Stimulated activated CD8-positive, alpha-beta memory T cell treated with anti-CD3 and anti-CD28 coated beads, Interleukin-2, amount 100 ng/mL, for 48 hours (primary cell): ENCODE measurements around the gene RAET1L.
"Not testable (repeated sequence)": the region's sequence is repeated elsewhere in the genome, so short reads cannot be mapped to it uniquely, and the experiment has no call there.

ENCODE experiments used
- DNase-seq, 2 donors: peaks; one replicate each; pipeline ENCODE4 v3.0.0-alpha.2; 2020; ENCODE audit warnings: low read depth in 2 of 2

RAET1L gene

DNA sequence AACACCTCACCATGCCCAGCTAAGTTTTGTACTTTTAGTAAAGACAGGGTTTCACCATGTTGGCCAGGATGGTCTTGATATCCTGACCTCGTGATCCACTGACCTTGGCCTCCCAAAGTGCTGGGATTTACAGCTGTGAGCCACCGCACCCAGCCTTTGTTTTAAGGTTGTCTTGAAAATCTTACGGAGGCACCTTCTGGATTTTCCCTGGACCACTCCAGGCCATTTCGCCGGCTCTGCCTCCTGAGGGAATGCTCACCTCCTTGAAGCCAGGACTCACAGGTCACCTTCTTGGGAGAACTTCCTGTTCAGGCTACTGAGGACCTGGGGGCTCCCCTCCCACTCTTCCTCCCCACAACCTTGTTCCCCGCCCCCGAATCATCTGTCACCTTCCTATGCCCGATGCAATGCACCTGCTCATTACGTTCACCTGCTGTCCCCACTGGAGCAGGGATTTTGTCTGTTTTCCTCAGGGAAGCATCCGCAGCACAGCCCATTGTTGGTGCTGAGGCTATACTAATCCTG, 19.4 kb upstream of the RAET1L start:
- DNase-seq = no peak

- DNase-seq = no peak
Observed at GRCh38 chr6:150043501-150044412, 18.4 kb upstream of the RAET1L start.

DNA sequence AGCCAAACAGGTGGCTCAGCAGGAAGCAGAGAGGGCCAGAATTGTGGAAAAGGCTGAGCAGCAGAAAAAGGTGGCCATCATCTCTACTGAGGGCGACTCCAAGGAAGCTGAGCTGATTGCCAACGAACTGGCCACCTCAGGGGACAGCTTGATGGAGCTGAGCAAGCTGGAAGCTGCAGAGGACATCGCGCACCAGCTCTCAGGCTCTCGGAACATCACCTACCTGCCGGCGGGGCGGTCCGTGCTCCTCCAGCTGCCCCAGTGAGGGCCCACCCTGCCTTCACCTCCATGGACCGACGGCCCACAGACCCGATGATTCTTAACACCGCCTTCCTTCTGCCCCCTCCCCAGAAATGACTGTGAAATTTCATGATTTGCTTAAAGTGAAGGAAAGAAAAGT, 17.8 kb upstream of the RAET1L start:
- no peak for DNase-seq

DNA sequence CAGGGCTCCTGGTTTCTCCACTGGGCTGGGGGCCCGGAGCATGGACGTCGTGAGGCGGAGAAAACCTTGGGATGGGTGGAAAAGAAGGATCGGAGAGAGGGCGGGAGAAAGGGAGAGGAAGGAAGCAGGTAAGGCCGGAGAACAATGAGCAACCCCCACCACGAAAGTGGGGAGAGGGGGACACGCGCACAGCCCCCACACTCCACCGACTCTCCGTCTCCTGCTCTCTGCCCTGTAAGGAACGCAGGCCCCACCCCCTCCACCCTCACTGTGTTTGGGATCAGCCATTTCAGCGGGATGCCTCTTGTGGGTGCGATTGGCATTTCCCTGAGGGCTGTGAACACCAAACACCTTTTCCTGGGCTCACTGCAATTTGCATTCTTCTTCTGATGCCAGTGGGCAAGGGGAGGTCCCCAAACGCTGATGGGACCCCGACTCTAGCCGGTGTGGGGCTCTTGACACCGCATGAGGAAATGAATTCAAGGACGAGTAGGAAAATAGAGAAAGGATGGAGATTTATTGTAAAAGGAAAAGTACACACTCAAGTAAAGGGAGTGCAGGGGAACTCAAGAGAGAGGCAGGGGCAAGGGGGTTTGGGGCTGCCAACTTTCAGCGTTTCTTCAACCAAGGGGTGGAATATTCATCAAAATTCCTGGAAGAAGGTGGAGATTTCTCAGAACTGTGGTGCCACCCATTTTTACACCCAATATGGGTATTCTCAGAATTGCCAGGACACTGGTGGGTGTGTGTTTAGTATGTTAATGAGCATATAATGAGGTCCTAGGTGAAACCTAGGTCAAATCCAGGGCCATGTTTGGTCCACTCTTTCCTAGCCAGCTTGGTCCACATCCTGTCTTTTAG, 13.1 kb upstream of the RAET1L start:
- DNase-seq = no peak

GRCh38 chr6:150037526-150038201, 12.3 kb upstream of the RAET1L start:
- no peak for DNase-seq

DNA sequence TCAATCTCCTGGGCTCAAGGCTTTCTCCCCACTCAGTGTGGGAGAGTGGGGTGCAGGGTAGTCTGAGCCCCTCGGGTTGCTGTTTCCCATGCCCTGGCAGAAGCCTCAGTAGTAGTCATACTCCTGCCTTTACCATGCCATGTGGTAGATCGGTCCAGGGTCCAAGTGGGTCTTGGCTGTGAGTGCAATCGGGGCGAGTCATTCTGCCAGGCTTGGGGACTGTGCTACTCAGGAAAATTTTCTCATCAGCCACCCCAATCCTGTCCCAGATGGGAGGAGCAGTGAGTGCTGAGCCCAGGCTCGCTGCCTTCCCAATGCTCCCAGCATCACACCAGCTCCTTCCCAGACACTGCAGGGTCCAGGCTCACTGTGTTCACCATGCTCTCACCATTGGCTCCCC, 10.7 kb upstream of the RAET1L start:
- DNase-seq = no peak

DNA sequence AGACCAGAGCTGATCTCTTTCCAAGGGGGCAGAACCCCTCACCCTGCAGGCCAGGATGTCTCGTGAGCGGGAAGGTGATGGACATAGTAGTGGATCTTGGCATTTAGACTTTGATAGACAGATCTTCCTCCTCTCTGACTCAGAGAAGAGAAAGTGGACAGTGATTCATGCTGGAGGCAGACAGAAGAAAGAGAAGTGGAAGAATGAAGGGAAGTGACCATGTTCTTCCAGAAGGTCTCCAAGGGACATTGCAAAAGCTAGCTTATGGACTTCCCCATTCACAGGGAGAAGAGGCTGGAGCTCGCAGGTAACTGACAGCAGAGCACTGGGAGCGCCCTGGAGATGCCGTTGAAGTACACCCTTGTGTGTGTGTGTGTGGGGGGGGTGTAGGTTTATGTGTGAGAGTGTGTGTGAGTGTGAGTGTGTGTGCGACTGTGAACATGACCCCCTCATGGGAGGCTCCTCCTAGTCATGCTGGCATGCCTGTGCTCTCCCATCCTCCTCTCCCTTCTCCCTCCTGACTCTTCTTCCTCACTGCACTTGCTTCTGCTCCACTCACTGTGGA, 8.0 kb upstream of the RAET1L start:
- DNase-seq = no peak

DNA sequence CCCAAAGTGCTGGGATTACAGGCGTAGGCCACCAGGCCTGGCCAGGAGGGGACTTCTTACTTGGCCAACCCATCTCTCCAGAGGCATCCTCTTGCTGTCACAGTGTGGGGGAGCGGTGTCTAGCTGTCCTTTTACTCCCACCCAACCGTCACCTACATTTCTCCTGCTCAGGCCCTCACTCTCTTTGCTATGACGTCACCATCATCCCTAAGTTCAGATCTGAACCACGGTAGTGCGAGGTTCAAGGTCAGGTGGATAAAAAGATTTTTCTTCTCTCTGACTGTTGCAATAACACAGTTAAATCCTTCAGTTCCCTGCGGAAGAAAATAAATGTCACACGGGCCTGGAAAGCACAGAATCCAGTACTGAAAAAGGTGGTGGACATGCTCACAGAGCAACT, 7.3 kb upstream of the RAET1L start:
- no peak for DNase-seq

DNA sequence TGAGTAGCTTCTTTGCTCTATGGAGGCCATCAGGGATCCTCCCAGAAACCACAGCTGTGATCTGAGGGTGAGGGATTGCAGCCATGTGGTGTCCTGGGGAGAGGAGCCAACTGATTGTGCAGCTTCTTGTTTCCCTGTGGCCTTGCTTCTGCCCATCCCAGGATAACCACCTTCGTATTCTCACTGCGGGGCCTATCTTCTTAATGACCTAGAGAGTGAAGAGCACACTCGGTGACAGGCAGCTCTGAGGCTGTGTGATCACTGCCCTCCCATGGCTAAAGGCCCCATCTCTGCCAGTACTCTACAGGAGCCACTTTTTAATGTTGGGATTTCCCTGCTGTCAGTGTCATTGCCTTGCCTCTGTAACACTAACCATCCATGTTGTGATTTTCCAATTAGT, 5.3 kb upstream of the RAET1L start:
- no peak for DNase-seq

GRCh38 chr6:150029749-150030148, 4.4 kb upstream of the RAET1L start:
- no peak for DNase-seq

GRCh38 chr6:150029276-150029675, 3.9 kb upstream of the RAET1L start:
- no peak for DNase-seq

DNA sequence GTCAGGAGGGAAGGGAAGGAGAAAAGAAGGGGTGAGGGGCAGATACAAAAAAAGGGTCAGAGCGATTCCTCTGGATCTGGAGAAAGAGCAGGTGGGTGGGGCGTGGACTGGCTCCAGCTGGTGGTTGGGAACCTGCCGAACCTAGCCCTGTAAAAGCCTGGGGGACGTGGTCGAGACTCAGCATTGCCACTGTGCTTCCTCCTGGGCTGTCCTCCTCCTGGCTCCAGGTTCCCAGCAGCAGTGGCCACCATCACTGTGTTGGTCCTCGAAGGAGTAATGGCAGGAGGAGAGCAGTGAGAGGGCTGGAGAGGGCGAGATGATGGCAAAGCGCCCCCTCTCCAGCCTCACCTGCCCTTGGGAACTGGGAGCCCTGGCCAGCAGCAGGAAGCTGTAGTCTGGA, 3.5 kb upstream of the RAET1L start:
- DNase-seq = no peak

DNA sequence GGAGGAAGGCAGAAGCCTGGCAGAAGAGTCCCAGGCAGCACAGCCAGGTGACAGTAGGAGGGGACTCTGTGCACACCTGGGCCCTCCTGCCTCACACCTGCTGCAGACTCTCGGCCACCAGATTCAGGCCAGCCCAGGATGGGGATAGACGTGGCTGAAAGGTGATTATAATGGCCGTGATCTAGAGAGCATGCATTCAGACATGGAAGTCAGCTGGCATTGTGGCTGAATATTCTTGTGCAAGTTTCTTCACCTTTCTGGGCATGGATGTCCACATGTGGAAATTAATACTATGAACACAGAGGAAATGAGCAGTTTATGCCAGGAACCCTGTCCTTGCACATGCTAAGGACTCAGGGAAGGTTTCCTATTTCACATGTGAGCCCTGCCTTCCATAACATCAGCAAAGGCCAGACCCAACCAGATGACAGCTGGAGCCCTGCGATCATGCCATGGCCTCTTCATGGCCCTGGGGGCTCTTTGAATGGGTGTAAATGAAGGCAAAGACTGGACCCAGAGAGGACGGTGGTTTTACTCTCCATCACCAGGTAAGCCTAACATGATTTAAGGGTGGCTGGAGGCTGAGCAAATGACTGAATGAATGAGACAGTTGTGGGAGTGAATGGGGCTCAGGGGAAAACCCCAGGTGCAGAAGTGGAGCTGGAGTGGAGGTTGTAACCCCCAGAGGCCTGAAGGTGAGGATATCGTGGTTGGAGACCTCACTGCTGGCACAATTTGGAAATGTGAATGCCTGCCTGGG, 2.7 kb upstream of the RAET1L start:
- DNase-seq = no peak

- no peak for DNase-seq
Observed at GRCh38 chr6:150026976-150027805, 1.9 kb upstream of the RAET1L start.

DNA sequence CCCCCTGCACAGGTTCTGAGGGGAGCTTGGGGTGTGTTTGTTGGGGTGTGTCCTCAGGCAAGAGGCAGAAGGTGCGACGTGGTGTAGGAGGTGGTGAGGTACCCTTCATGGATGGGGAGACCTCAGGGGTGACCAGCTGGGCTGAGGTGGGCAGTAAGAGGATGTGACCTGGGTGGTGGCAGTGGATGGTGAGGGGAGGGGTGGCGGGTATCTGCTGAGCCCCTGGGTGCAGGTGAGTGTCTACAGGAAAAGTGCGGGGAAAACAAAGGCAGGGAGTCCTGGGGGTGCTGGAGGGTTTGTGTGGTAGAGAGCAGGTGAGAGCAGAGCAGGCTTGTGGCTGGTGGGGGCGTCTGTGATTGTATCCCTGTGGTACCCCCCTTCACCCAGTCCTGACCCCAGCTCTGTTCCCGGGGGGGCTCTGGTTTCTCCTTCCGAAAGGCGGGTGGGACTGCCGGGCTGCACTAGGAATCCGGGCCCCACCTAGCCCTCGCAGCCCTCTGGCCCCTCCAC, 631 bp downstream of the RAET1L start:
- no peak for DNase-seq

- DNase-seq = not testable (repeated sequence)
Observed at GRCh38 chr6:150024021-150024420, 1.3 kb downstream of the RAET1L start.

GRCh38 chr6:150021870-150022269, 3.5 kb downstream of the RAET1L start:
- not testable (repeated sequence) for DNase-seq

GRCh38 chr6:150018846-150019580, 6.3 kb downstream of the RAET1L start:
- DNase-seq = no peak

GRCh38 chr6:150017186-150017521, 8.2 kb downstream of the RAET1L start:
- not testable (repeated sequence) for DNase-seq
